HG02973 (cell line): Measurements from ENCODE around the gene QPCT.
A peak's percentile ranks its signal among the peaks of the same experiment; 100 is the strongest.

Experiments
- ATAC-seq: cut with Tn5 transposase; IDR thresholded peaks from one replicate; pipeline ENCODE4 v1.9.1; 2021; ENCODE audit warnings: moderate library complexity; ENCODE audit not compliant: unreplicated experiment

The QPCT gene

DNA sequence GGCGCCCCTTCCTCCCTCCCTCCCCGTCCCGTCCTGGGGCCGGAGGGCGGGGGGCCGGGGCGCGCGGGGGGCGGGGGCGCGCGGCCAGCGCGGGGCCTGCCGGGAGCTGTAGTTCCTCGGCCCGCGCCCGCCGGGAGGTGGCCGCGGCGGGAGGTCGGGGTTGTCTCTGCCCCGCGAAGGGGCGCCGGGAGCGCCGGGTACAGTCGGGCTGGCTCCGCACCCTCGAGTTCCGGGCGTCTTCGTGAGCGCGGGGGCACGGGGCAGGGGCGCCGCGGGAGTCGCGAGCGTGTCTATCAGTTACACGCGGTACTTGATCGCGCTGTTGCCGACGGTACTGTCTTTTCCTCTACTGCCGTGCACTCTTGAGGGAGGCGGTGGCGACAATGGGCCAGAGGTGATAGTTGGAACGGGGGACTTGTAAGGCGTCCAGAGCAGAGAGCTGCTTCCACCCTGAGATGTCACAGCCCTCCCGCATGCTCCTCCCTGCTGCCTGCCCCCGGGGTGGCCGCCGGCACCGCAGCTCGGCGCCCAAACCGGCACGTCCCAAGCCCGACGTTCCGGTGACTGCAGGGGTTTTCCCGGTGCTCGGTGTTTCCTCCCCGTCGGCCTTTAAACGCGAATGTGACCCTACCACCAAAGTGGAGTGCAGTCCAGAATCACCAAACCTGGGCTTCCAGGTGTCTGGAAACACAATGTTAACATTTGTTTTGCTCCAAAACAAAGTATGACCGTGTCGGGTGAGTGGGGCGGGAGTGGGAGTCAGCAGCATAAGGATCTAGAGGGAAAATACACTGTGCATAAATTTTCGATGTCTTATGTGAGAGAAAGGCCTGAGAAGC lies 19.4 kb upstream of the QPCT start, which contains the start of gene PRKD3:
Gene PRKD3, minus strand, starts transcription at position 48 of the 839 bp plus-strand sequence. CDS start 8,309 bp downstream, outside the sequence.
- ATAC-seq: peak; percentile 63

DNA sequence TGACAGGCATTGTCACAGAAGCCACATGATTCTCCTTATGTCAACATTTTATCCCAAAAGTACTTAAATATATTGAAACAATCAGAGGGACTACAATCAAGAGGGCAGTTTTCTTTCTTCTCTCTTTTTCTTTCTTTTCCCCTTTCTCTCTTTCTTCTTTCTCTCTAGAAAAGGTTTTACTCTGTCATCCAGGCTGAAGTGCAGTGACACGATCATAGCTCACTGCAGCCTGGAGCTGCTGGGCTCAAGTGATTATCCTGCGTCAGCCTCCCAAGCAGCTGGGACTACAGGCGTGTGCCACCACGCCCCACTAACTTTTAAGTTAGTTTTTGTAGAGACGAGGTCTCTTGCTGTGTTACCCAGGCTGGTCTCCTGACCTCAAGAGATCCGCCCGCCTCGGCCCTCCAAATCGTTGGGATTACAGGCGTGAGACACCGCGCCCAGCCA lies 18.8 kb upstream of the QPCT start:
- no peak for ATAC-seq

DNA sequence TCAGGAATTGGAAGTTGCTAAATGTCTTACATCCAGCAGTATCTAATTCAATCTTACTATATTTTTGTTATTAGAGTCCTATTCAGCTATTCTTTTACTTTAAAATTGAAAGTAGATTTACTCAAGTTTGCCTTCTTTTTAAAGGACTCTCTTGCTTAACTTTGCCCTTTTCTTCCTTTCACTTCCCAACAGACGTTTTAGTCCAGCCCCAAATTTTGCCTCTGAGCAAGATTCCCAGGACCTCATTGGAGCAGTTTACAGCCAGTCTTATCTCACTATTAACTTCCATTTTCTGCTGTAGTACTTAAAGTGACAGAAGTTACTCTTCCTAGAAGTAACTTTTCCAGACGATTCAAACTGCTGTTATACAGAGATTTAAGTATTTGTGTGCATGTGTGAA lies 18.1 kb upstream of the QPCT start:
- ATAC-seq: no peak

DNA sequence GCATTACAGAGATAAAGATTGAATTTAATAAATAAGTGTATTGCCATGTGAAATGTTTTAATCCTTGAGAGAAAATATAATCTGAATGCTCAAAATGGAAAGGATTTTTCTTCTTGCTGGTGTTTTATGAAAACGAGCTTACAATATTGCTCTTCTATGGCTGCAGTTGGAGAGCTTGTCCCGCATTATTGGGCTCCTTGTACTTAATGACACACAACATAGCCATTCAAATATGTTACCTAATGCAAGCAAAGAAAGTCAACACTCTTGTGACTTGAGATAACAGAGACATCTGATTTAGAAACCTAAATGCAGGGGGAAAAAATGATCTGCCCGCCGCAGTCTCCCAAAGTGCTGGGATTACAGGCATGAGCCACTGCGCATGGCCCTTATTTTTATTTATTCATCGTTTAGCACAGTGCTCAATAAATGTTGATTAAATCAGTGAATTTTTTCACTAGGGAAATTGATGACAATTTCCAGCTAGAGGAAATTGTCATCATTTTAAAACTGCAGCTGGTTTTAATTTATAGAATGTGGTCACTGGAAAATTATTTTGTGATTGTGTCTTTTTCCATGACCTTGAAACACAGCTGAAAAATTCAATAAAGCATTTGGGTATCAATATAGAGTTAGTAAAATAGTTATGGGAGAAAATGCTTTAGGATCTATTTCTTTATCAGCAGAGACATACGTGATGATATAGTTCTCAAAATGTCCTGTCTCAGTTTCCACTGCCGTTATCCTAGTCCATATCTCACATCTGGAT lies 17.4 kb upstream of the QPCT start:
- no peak for ATAC-seq

DNA sequence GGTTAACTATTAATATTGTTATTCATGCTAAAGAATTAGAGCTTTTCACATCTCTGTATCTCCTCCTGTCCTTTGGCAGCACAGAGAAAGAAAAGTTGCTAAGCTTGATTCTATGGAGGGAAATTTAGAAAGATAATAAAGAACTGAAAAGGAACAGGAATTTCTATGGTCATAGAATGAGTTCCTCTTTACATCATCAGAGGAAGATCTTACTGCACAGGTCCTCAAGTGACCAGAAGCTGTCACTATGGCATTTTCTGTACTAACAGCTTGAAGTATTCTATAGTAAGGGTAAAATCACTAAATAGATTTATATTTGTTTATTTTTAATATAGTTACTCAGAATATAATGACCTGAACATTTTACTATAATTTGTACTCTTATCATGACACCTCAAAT lies 13.7 kb upstream of the QPCT start:
- ATAC-seq: no peak

DNA sequence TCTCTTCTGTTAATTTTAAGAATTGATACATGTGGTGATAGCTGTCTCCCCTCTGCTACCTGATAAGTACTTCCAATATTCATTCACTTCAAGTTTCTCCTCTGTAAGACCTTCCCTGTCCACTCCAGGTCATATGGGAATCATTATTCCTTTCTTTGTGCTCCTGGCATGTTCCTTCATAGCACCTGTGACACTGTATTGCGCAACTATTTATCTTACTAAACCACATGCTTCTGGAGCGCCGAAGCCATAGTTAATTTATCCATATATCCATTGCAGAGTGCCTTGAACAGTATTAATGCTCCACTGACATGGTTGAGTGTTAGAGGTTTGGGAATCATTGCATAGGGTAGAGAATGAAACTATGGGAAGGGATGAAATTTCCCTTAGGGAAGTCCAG lies 11.9 kb upstream of the QPCT start:
- ATAC-seq: no peak

DNA sequence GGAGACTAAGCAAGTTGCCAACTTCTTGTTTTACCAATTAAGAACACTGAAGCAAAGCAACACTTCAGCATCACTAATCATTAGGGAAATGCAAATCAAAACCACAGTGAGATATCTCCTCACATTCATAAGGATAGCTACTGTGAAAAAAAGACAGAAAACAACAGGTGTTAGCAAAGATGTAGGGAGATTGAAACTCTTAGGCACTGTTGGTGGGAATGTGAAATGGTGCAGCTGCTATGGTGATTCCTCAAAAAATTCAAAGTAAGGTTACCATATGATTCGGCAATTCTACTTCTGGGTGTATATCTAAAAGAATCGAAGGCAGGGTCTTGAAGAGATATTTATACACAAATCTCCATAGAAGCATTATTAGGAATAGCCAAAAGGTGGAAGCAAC lies 11.2 kb upstream of the QPCT start:
- no peak for ATAC-seq

DNA sequence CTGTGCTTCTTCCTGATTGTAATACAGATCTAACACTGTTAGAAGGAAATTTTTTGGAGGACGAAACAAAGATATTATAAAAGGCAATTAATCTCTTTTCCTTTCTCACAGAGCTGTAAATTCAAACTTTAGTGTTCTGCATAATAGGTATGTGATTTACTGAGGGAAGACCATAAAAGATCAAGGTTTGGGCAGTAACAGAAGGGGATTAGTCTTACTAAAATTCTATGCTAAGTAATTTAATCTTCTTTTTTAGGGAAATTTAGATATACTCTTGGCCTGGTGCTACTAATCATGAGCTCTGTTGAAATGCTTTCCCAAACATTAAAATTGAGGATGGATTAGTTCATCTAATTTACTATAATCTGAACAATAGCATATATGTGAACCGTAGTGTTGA lies 8.8 kb upstream of the QPCT start:
- no peak for ATAC-seq

DNA sequence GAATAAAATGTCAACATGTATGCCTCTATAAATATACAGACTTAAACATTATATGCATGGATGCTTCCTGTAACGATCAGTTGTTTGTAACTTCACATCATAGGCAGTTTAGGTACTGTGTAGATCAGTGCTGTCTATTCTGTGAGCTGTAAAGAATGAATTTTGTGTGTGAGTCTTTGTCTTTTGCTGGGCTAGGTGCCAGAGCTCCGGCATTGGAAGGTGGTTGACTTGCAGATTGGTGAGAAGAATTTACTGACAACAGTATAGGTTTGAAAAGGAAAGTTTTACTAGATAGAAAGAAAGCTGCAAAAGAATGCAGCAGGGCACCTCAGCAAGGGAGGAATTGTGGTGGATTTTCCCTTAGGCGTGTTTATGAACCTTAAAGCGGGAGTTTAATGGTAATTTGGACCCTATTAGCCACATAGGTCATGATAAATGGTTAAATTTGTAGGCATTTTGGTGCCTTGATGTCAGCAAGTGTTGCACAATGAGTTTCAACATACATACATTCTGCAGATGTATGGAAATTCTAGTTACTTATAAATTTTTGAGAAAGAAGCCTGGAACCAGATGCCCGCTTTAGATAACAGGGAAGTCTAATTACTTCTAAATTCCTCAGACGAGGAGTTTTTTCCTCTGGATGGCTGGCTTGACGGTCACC lies 6.7 kb upstream of the QPCT start:
- no peak for ATAC-seq

DNA sequence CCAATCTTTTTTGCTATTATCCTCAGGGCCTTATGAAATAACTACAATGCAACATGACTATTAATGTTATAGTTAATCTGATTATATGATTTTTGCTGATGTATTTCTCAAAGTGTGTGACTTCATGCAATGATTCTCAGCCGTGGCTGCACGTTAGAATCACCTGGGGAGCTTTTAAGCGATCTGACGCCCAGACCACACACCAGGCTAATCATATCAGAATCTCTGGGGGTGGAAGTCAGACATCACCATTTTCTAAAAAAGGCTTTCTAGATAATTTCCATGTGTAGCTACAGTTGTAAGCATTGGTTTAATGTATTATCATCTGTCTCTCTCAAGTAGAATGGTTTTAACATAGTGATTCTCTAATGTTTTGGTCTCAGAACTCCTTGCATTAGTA lies 5.5 kb upstream of the QPCT start:
- ATAC-seq: no peak

DNA sequence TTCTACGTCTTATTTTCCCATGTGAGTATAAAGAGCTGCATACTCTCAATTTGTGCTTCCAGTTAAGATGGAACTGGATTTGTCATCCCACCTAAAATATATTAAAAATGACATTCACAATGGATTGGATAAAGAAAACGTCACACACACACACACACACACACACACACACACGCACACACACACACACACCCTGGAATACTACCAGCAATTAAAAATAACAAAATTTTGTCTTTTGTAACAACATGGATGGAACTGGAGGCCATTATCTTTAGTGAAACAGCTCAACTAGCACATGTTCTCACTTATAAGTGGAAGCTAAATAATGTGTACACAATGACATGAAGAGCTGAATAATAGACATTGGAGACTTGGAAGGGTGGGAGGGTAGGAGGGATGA lies 3.8 kb upstream of the QPCT start:
- ATAC-seq: no peak

DNA sequence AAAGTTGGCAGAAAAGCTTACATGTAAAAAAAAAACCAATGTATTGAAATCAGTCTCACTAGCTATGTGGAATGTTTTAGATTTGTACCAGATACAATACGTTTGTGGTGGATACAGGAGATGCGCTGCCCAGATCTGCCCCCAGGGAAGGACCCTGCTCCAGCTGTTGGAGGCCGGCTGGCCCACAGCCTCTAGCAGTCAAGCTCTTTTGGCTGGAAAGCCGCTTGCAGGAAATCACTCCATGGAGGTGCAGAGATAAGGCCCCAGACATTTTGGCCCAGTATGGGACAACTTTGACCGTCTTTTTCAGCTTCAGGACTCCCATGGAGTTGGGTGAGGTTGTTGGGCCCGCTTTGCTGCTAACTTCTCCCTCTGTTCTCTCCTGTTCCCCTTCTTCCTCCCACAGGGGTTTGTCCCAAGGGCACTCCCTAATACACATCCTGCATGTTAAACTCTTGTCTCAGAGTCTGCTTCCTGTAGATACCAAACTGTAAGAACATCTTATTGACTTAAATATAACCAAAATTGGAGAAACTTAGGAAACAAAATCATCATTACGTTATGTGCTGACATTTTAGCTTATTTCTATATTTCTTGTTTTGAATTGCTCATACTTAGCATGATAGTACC lies 1.7 kb upstream of the QPCT start:
- no peak for ATAC-seq

DNA sequence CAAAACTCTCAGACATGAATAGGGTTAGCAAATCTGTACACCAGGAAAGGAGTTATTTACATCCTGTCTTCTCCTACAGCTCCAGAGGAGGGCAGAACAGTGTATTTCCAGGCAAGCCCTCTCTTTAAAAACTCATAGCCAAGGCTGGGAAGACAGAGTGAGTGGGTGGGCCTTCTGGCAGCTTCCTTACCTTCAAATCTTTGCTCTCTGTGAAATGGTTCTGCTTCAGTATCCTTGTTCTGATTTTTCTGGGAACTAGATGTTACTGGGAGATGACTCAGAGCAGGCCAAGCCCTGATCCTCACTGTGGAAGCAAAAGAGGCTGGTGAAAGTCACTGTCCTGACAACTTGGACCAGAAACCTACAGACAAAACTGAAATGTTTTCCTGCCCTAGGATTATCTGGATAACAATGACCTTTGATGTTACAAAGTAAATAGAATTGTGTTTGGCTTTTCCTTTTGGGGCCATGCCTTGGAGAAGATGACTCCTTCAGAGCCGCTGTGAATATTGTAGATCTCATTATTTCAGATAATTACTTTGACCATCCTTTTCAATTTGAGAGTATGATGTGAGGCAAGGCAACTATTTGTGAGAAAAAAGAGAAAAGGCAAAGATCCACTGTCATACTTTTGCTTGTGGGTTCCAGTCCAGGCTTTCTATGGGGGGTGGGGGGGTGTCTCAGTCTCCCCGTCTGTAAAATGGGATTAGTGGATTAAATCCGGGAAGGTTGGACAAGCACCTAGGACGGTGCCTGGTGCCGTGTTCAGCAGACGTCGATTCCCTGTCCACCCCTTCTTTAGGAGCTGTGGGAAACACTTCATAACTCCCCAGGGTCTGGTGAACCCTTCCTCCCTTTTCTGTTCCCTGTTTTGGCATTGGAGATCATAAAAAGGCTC lies 644 bp upstream of the QPCT start:
- ATAC-seq: no peak

DNA sequence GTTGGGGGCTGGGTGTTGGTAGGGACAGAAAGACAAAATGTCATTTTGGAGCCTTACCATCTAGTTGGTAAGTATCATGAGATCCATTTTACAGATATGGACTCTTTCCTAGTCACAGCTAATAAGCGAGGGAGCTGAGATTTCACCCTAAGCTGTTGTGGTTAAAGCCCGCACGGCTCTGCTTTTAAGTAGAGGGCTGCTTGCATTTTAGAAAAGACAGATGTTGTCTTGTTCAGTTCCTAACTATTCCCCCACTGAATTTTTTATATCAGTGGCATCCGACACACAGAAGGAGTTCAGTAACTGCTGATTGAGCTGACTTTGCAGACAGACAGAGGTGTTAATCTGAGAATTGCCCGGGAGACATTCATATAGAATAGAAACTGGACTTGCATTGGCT lies 3.7 kb downstream of the QPCT start:
- no peak for ATAC-seq

DNA sequence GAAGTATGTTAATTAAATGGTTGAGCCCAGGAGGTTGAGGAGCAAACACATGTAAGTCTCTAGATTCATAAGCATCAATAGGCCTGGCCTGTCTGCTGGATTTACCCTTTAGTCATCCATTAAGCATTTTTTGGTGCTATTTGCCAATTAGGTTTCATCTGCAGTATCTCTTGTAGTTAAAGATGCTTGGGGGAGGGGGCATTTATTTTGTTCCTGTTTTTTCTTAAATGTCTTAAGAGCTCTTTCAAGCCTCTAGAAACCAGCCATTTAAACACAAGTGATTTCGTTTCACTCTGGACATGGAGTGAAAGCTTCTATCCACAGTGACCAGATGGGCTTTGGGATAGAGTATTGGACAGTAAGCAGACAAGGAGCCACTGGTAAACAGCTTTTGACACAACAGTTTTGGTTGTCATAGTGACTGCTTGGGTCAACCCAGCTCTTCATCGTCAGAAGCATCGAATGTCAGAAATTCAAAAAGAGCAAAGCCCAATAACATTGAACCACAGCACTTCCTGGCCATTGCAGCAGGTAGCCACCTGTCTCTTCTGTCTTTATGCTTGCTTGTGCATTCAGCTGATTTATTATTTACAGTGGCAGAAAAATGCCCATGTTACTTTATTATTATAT lies 4.9 kb downstream of the QPCT start:
- ATAC-seq: peak; percentile 49

DNA sequence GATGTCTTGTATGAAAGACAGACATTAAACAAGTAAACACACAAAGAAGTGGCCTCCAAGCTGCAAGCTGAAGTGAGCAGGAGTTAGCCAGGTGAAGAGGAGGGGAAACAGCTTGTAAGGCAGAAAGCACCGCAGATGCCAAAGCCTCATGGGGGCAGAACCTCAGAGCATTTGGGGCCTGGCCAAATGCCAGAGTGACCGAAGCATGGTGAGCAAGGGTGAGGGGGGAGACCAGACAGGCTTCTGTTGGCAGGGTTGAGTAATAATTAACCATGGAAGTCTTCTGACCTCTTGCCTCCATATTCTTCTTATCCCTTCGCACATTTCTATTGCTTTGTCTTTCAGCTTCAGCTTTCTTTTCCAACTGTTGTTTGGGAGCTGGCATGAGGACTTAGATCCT lies 5.6 kb downstream of the QPCT start:
- no peak for ATAC-seq

DNA sequence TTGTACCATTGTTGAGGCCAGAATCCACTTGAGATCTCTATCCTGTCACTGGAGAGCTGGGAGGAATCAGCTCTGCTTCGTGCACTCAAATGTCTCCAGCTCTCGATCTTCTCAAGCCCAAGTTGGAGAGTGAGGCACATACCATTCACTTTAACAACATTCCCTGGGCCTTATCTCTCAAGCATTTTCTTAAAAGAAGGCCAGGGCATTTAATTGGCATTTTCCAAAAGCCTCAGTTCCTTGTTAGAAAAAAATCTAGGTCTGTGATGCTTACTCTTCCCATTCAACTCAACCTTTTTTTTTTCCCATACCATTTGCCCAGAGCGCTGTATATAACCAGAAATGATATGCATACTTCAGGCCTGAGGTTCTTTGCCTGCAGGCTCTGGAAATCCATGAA lies 10.1 kb downstream of the QPCT start:
- ATAC-seq: no peak

DNA sequence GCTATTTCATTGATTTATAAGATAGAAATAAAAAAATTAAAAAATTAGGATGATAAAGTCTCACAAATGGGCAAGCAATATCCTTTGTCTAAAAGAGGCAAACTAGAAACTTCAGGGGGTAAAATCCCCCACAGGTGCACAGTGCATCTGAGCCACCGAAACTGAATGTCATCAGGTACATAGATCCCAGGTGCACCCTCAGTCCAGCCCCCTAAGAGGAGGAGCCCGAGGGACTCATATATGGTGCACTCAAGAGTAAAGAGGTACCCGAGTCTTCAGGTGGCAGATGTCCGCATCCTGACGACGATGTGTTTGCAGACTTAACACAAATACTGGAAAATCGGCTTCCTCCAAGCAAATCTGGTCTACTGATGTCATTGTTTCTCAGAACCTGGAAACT lies 11.3 kb downstream of the QPCT start:
- ATAC-seq: no peak

DNA sequence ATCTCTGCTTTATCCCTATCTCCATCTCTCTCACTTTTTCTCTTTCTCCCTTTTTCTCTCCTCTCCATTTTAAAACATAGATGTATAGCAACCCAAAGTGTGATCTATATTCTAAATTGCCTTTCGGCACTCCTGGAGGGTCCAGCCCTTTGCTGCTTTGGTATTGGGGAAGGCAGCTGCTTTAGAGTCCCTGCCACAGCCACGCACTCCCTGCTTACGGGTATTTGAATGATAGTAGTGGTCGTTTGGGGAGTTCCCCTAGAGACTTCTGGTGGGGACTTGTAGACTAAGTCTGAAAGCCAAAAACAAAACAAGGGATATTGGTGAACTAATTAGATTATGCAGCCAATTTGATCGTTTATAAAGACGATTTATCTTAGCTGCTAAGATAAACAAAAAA lies 11.9 kb downstream of the QPCT start:
- no peak for ATAC-seq

DNA sequence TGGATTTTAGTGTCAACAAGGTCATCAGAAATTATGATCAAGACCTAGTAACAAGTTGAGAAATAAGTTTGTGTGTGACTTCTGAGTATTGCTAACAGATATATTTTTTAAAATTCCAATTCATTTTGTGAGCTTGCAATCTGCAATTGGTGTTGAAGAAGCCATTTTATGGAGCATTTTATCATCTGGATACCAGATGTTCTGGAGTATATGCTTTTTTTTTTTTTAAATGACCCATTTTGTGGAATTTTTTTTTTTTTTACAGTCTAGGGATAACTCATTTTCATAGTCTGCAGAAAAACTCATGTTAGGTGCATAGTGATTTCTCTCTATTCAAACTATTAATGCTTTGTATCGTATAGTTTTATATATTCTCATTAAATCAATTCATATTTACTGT lies 12.6 kb downstream of the QPCT start:
- no peak for ATAC-seq
